ENCODE measurements around the gene FOXA2. TPM values are rescaled to one million over a fixed set of nuclear protein-coding genes. Genes with fewer than 3 reads are reported as not detected.

Gene FOXA2
- total RNA-seq, 4 donors from 2014 or later = not detected

- Histone ChIP-seq H3K4me1 (no peaks in the 10 kb centered on the region), H3K27me3 (peaks cover 86% of the 10 kb centered on the region), H3K36me3 (no peaks in the 10 kb centered on the region), H3K9me3 (no peaks in the 10 kb centered on the region), H3K4me3 (no peak overlapping the region), H3K27ac (no peak overlapping the region)
- no peak for DNase-seq (ENCODE audit: low spot score in 2 of 2)
- 3% methylated on average over 16 of the region's 16 CpGs for WGBS
- TF ChIP-seq CTCF (IDR thresholded peaks at IDR 0.05) = no peak
- TF ChIP-seq EP300 (IDR thresholded peaks at IDR 0.05) = no peak
- no peak for TF ChIP-seq POLR2A (IDR thresholded peaks at IDR 0.05)
- no peak for TF ChIP-seq POLR2AphosphoS5 (IDR thresholded peaks at IDR 0.05)
Measured at GRCh38 chr20:22560817-22561216, 23.6 kb downstream of the FOXA2 start.

GRCh38 chr20:22559711-22560318, 24.6 kb downstream of the FOXA2 start:
- WGBS = 17% methylated on average over 6 of the region's 6 CpGs
- Histone ChIP-seq H3K27ac (no peak overlapping the region), H3K27me3 (peaks cover 76% of the 10 kb centered on the region), H3K9me3 (no peaks in the 10 kb centered on the region), H3K4me3 (no peak overlapping the region), H3K36me3 (no peaks in the 10 kb centered on the region), H3K4me1 (no peaks in the 10 kb centered on the region)
- no peak for DNase-seq (ENCODE audit: low spot score in 2 of 2)
- no peak for TF ChIP-seq CTCF (IDR thresholded peaks at IDR 0.05)
- TF ChIP-seq POLR2A (IDR thresholded peaks at IDR 0.05) = no peak
- no peak for TF ChIP-seq EP300 (IDR thresholded peaks at IDR 0.05)
- no peak for TF ChIP-seq POLR2AphosphoS5 (IDR thresholded peaks at IDR 0.05)

GRCh38 chr20:22557403-22558276, 26.7 kb downstream of the FOXA2 start:
- Histone ChIP-seq H3K27me3 (peaks cover 54% of the 10 kb centered on the region), H3K36me3 (no peaks in the 10 kb centered on the region), H3K4me3 (no peak overlapping the region), H3K4me1 (no peaks in the 10 kb centered on the region), H3K9me3 (no peaks in the 10 kb centered on the region), H3K27ac (no peak overlapping the region)
- TF ChIP-seq POLR2AphosphoS5 (IDR thresholded peaks at IDR 0.05) (no peak), EP300 (IDR thresholded peaks at IDR 0.05) (no peak), POLR2A (IDR thresholded peaks at IDR 0.05) (no peak), CTCF (IDR thresholded peaks at IDR 0.05) (no peak)
- no peak for DNase-seq (ENCODE audit: low spot score in 2 of 2)
- 64% methylated on average over 10 of the region's 13 CpGs for WGBS

- H3K4me3 ChIP-seq = no peak overlapping the region
- no peak overlapping the region for H3K27ac ChIP-seq
- no peaks in the 10 kb centered on the region for H3K36me3 ChIP-seq
- no peak for TF ChIP-seq POLR2A (IDR thresholded peaks at IDR 0.05)
- WGBS = 52% methylated on average over 8 of the region's 8 CpGs
- no peaks in the 10 kb centered on the region for H3K9me3 ChIP-seq
- H3K4me1 ChIP-seq = no peaks in the 10 kb centered on the region
- no peak for DNase-seq (ENCODE audit: low spot score in 2 of 2)
- H3K27me3 ChIP-seq = peaks cover 48% of the 10 kb centered on the region
Measured at GRCh38 chr20:22556565-22557056, 27.8 kb downstream of the FOXA2 start.

- peaks cover 43% of the 10 kb centered on the region for H3K27me3 ChIP-seq
- no peak overlapping the region for H3K27ac ChIP-seq
- TF ChIP-seq EP300 (IDR thresholded peaks at IDR 0.05) (no peak), POLR2AphosphoS5 (IDR thresholded peaks at IDR 0.05) (no peak), CTCF (IDR thresholded peaks at IDR 0.05) (no peak), POLR2A (IDR thresholded peaks at IDR 0.05) (no peak)
- no peaks in the 10 kb centered on the region for H3K9me3 ChIP-seq
- H3K4me3 ChIP-seq = no peak overlapping the region
- WGBS = 63% methylated on average over 5 of the region's 5 CpGs
- no peaks in the 10 kb centered on the region for H3K36me3 ChIP-seq
- no peak for DNase-seq (ENCODE audit: low spot score in 2 of 2)
- no peaks in the 10 kb centered on the region for H3K4me1 ChIP-seq
Measured at GRCh38 chr20:22555791-22556564, 28.4 kb downstream of the FOXA2 start.
